Endothelial cell of umbilical vein (primary cell): ENCODE results near the gene SNUPN. TPM values are rescaled to one million over a fixed set of nuclear protein-coding genes. Genes with fewer than 3 reads are reported as not detected.

Source experiments
- BruUV-seq: library from RNA; stranded (reverse); fragments of 400-500 nt; replicated peaks from 2 replicates; lab custom pipeline; 2021; lab: Mats Ljungman, UMichigan
- CTCF ChIA-PET: fragments of 300-600, 350-600 bp; sonication (Branson Sonifier 250); formaldehyde crosslinking; loops from one replicate; lab custom pipeline; 2021; ENCODE audit warnings: antibody characterized with exemption, inconsistent platforms; lab: Charles Lee
- POLR2A ChIA-PET: fragments of 300-600, 350-600 bp; sonication (Branson Sonifier 250); formaldehyde crosslinking; loops from one replicate; lab custom pipeline; 2021; ENCODE audit warnings: antibody characterized with exemption, inconsistent platforms; lab: Charles Lee
- DNase-seq: peaks from one replicate; pipeline ENCODE4 v3.0.0-alpha.2; 2011; ENCODE audit warnings: low read depth, low spot score
- FAIRE-seq: peaks from 2 replicates; lab custom pipeline; 2011; peaks lifted over from hg19 to GRCh38; lab: Jason Lieb, UNC
- H2AFZ ChIP-seq: 2 replicates; pipeline ENCODE4 v1.6.0; 2012; ENCODE audit warnings: low read depth, low read length, control low read depth, inconsistent platforms
- H3K27ac ChIP-seq: 2 replicates; pipeline ENCODE4 v1.5.1; 2011; ENCODE audit warnings: low read depth, mild to moderate bottlenecking, control low read depth, low read length, moderate library complexity; ENCODE audit not compliant: insufficient read depth
- H3K27me3 ChIP-seq, 2 experiments: 2 replicates each; pipeline versions ENCODE4 v1.6.0 to v1.6.1; 2011; ENCODE audit warnings: low read length in 2 of 2, mixed read lengths in 1 of 2; ENCODE audit not compliant: control insufficient read depth in 2 of 2, insufficient read depth in 2 of 2
- H3K36me3 ChIP-seq, 2 experiments: 2 replicates in 1 of 2; 3 replicates in 1 of 2; pipeline ENCODE4 v1.5.1; 2011; ENCODE audit warnings: low read length in 2 of 2, mild to moderate bottlenecking in 1 of 2, moderate library complexity in 1 of 2; ENCODE audit not compliant: control insufficient read depth in 2 of 2, insufficient read depth in 2 of 2; ENCODE audit errors: extremely low read depth in 1 of 2
- H3K4me1 ChIP-seq: 3 replicates; pipeline ENCODE4 v1.5.1; 2011; ENCODE audit warnings: mild to moderate bottlenecking, low read length; ENCODE audit not compliant: control insufficient read depth, insufficient read depth; ENCODE audit errors: extremely low read depth
- H3K4me2 ChIP-seq: 2 replicates; pipeline ENCODE4 v1.6.1; 2011; ENCODE audit warnings: low read length, control low read depth, mixed read lengths; ENCODE audit not compliant: insufficient read depth
- H3K4me3 ChIP-seq, 3 experiments: fragments of 200-600 bp in 1 of 3; sonication (generic), shearing (Covaris generic) in 1 of 3; replicated peaks in 1 of 3; 2 replicates each; pipeline ENCODE4 v1.5.1; 2011 to 2016; ENCODE audit warnings: control low read depth in 3 of 3, low read length in 3 of 3, mild to moderate bottlenecking in 2 of 3, inconsistent platforms in 1 of 3, low read depth in 1 of 3, moderate library complexity in 1 of 3; ENCODE audit not compliant: insufficient read depth in 1 of 3
- H3K79me2 ChIP-seq: 2 replicates; pipeline ENCODE4 v1.6.0; 2012; ENCODE audit warnings: low read length, inconsistent platforms; ENCODE audit not compliant: control insufficient read depth, insufficient read depth
- H3K9ac ChIP-seq: replicated peaks from 2 replicates; pipeline ENCODE3; 2011; ENCODE audit warnings: low read length, control low read depth; ENCODE audit not compliant: insufficient read depth; ENCODE audit errors: extremely low read depth
- H3K9me1 ChIP-seq: replicated peaks from 3 replicates; pipeline ENCODE4 v1.6.0; 2011; ENCODE audit warnings: mild to moderate bottlenecking, low read length; ENCODE audit not compliant: control insufficient read depth, insufficient read depth; ENCODE audit errors: extremely low read depth
- H3K9me3 ChIP-seq: replicated peaks from 2 replicates; pipeline ENCODE4 v1.5.1; 2012; ENCODE audit warnings: low read length, inconsistent platforms; ENCODE audit not compliant: control insufficient read depth, insufficient read depth
- H4K20me1 ChIP-seq: replicated peaks from 2 replicates; pipeline ENCODE3; 2011; ENCODE audit warnings: mild to moderate bottlenecking, low read length; ENCODE audit not compliant: control insufficient read depth, insufficient read depth; ENCODE audit errors: extremely low read depth
- EZH2 ChIP-seq: IDR thresholded peaks from 2 replicates; pipeline ENCODE4 v1.6.1; 2012; ENCODE audit warnings: borderline replicate concordance, low read depth, mild to moderate bottlenecking, moderate library complexity, low read length, inconsistent platforms; ENCODE audit not compliant: severe bottlenecking
- FOS ChIP-seq: IDR thresholded peaks from 2 replicates; pipeline ENCODE4 v1.6.1; 2011; ENCODE audit warnings: mild to moderate bottlenecking, low read length, moderate library complexity, borderline replicate concordance; ENCODE audit not compliant: insufficient read depth
- GATA2 ChIP-seq: IDR thresholded peaks from 2 replicates; pipeline ENCODE4 v1.7.0; 2011; ENCODE audit warnings: low read depth, mild to moderate bottlenecking, moderate library complexity, mixed read lengths, low read length; ENCODE audit not compliant: insufficient read length, insufficient read depth
- JUN ChIP-seq: IDR thresholded peaks from 2 replicates; pipeline ENCODE4 v1.6.1; 2011; ENCODE audit warnings: borderline replicate concordance, low read depth; ENCODE audit not compliant: insufficient read length, insufficient read depth
- MYC ChIP-seq: IDR thresholded peaks from one replicate; pipeline ENCODE4 v1.6.1; 2011; ENCODE audit warnings: mild to moderate bottlenecking, low read depth, low read length
- POLR2A ChIP-seq: IDR thresholded peaks from 2 replicates; pipeline ENCODE4 v1.6.1; 2012; ENCODE audit warnings: low read depth, mild to moderate bottlenecking, control low read depth, low read length
- POLR2AphosphoS5 ChIP-seq: IDR thresholded peaks from 2 replicates; pipeline ENCODE4 v1.6.1; 2012; ENCODE audit warnings: low read depth, mild to moderate bottlenecking, control low read depth, low read length, moderate library complexity; ENCODE audit not compliant: insufficient read depth
- dilution Hi-C: fragments of 300-500 bp; cut with MboI; formaldehyde crosslinking; loops from one replicate; pipeline ENCODE4 v1.15.0; 2019; ENCODE audit warnings: low sequenced_read_pairs; ENCODE audit not compliant: extremely low pct_ligation_motif_present
- intact Hi-C: fragments of 100-400 bp; cut with micrococcal nuclease; formaldehyde crosslinking; loops from one replicate; pipeline ENCODE4 v1.10.0; 2022
- polyA plus RNA-seq, 4 experiments: library from polyadenylated mRNA; depleted of rRNA in 3 of 4; stranded (reverse) in 3 of 4; unstranded in 1 of 4; fragments of >200 nt; gene quantifications; 2 replicates each; pipeline versions ENCODE4 v1.2.1 to v1.2.3, GENCODE V29; 2011 to 2012; ENCODE audit warnings: missing spikeins in 1 of 4
- total RNA-seq: library from RNA; stranded (reverse); gene quantifications from 2 replicates; pipeline ENCODE4 v1.2.3, GENCODE V29; 2021
- TF ChIP-seq, protein P1 (sequence below): IDR thresholded peaks from 2 replicates; pipeline ENCODE4 v1.6.1; 2011; ENCODE audit not compliant: insufficient read depth, insufficient read length
- TF ChIP-seq, protein P2 (sequence below), 2 donors: IDR thresholded peaks; 1 replicate in 1 of 2; 2 replicates in 1 of 2; pipeline ENCODE4 v1.5.1; 2011; ENCODE audit warnings: low read length in 2 of 2, mild to moderate bottlenecking in 2 of 2, moderate library complexity in 2 of 2, control low read depth in 1 of 2, inconsistent platforms in 1 of 2, low read depth in 1 of 2; ENCODE audit not compliant: insufficient read depth in 1 of 2; ENCODE audit errors: extremely low read depth in 1 of 2

Gene SNUPN
- total and polyA plus RNA-seq, 2 donors (not counting 3 experiments of a cell fraction or from before 2014, with no cell fraction given): 13.2 to 25.1 TPM

DNA sequence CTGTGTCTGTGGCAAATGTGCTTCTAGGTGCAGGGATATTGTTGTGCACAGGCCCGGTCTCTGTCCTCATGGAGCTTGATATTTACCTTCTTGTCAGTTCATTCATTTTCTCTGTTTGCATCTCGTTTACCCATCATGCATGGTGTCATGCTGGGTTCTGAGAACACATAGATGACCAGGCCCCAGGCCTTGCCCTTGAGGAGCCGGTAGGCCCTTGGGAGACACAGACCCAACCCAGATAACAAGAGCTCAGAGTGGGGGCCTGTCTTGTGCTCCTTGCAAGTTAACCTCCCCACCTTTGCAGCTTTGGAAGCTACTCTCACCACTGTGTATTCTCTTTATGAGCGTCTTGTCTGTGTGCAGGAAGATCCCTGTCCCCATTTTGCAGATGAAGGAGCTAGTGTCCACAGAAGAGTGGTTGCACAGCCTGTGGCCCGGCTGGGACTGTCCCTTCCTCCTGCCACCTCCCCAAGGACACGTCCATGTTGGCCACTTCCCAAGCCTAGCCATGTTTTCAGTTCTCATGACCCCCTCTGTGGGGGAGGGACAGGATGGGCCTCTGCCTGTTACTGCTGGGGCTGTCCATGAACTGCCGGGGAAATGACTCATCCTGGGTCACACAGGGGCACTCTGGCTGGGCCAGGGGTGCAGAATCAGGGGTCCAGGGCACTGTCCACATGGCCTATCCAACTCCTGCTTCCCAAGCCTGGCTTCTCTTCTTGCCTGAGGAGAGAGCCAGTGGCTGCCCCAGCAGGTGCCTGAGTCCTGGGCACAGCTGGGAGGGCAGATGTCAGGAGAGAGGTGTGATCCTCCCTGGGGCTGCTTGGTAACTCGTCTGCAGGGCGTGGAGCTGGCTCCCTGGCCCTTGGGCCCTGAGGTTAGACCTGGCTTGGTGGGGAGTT is 25.6 kb upstream of the SNUPN start:
- no peak overlapping the region for H3K9ac ChIP-seq
- peaks cover 29% of the 10 kb centered on the region for H3K4me1 ChIP-seq
- H3K79me2 ChIP-seq: peaks cover 3% of the 10 kb centered on the region
- intact Hi-C loops (no loop called here), dilution Hi-C loops (no loop called here)
- no peak overlapping the region for H3K4me2 ChIP-seq
- CTCF ChIA-PET: interaction anchor here (0.7 to 1.5 kb wide), 8 partner anchors 10 to 87 kb away, joined by 3 to 6 read pairs (median 4); no protein-coding TSS in a partner anchor
- H3K9me1 ChIP-seq: no peaks in the 10 kb centered on the region
- POLR2A ChIA-PET: no interaction called here
- H3K27me3 ChIP-seq: no peaks in the 10 kb centered on the region
- H3K4me3 ChIP-seq: no peak overlapping the region
- H3K27ac ChIP-seq: no peak overlapping the region
- DNase-seq: peak; percentile 63
- no peak for TF ChIP-seq MYC
- peak; percentile 40 for TF ChIP-seq JUN
- no peak for TF ChIP-seq GATA2
- no peak for TF ChIP-seq POLR2AphosphoS5
- TF ChIP-seq, protein P1, sequence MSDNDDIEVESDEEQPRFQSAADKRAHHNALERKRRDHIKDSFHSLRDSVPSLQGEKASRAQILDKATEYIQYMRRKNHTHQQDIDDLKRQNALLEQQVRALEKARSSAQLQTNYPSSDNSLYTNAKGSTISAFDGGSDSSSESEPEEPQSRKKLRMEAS: no peak
- TF ChIP-seq POLR2A: no peak
- TF ChIP-seq EZH2: no peak
- TF ChIP-seq, protein P2, sequence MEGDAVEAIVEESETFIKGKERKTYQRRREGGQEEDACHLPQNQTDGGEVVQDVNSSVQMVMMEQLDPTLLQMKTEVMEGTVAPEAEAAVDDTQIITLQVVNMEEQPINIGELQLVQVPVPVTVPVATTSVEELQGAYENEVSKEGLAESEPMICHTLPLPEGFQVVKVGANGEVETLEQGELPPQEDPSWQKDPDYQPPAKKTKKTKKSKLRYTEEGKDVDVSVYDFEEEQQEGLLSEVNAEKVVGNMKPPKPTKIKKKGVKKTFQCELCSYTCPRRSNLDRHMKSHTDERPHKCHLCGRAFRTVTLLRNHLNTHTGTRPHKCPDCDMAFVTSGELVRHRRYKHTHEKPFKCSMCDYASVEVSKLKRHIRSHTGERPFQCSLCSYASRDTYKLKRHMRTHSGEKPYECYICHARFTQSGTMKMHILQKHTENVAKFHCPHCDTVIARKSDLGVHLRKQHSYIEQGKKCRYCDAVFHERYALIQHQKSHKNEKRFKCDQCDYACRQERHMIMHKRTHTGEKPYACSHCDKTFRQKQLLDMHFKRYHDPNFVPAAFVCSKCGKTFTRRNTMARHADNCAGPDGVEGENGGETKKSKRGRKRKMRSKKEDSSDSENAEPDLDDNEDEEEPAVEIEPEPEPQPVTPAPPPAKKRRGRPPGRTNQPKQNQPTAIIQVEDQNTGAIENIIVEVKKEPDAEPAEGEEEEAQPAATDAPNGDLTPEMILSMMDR (IDR thresholded peaks at IDR 0.05; ENCODE audit: extremely low read depth in 1 of 2, insufficient read depth in 1 of 2, low read depth in 1 of 2, low read length in 2 of 2): no peak
- TF ChIP-seq FOS: peak; percentile 71
- no peaks in the 10 kb centered on the region for H4K20me1 ChIP-seq
- H3K36me3 ChIP-seq: peaks cover 0 to 2% of the 10 kb centered on the region in 2 experiments
- no peak overlapping the region for H2AFZ ChIP-seq
- FAIRE-seq: peak; percentile 76
- no peaks in the 10 kb centered on the region for H3K9me3 ChIP-seq
- no TSS peak for BruUV-seq
